MV-4-11 (cell line): ENCODE results near the gene C21orf91.
A peak's percentile ranks its signal among the peaks of the same experiment; 100 is the strongest.

Experiments used
- DNase-seq: peaks from one replicate; lab custom pipeline; 2025; lab: John Stamatoyannopoulos, UW

C21orf91 gene

GRCh38 chr21:17819114-17819876, at the start of gene C21orf91:
Gene C21orf91 (minus strand): TSS chr21:17819356. CDS start chr21:17818318, 1,038 bp downstream.
- DNase-seq = peak; percentile 80

- DNase-seq = no peak
These were observed 47.4 kb upstream of the C21orf91 start for GRCh38 chr21:17866590-17866989.

GRCh38 chr21:17859661-17860060, 40.5 kb upstream of the C21orf91 start:
- DNase-seq = no peak

GRCh38 chr21:17858747-17859146, 39.6 kb upstream of the C21orf91 start:
- no peak for DNase-seq

GRCh38 chr21:17854745-17855144, 35.6 kb upstream of the C21orf91 start:
- no peak for DNase-seq

- DNase-seq = peak; percentile 30
These were observed 34.5 kb upstream of the C21orf91 start for GRCh38 chr21:17853393-17854275.

- peak; percentile 33 for DNase-seq
These were observed 29.1 kb upstream of the C21orf91 start for GRCh38 chr21:17848228-17848627.

GRCh38 chr21:17841103-17841502, 21.9 kb upstream of the C21orf91 start:
- DNase-seq = no peak

GRCh38 chr21:17834639-17835354, 15.6 kb upstream of the C21orf91 start:
- peak; percentile 43 for DNase-seq

- no peak for DNase-seq
These were observed 10.3 kb upstream of the C21orf91 start for GRCh38 chr21:17829472-17829871.

- no peak for DNase-seq
These were observed 9.1 kb upstream of the C21orf91 start for GRCh38 chr21:17828223-17828622.

GRCh38 chr21:17823846-17824245, 4.7 kb upstream of the C21orf91 start:
- no peak for DNase-seq

GRCh38 chr21:17821121-17821520, 2.0 kb upstream of the C21orf91 start:
- no peak for DNase-seq

GRCh38 chr21:17819877-17820229, 697 bp upstream of the C21orf91 start:
- DNase-seq = peak; percentile 86

GRCh38 chr21:17818186-17819113, 706 bp downstream of the C21orf91 start:
- DNase-seq = peak; percentile 65

- no peak for DNase-seq
These were observed 5.8 kb downstream of the C21orf91 start for GRCh38 chr21:17813353-17813752.

GRCh38 chr21:17805966-17806365, 13.2 kb downstream of the C21orf91 start:
- DNase-seq = no peak

GRCh38 chr21:17803536-17803935, 15.6 kb downstream of the C21orf91 start:
- DNase-seq = no peak

- DNase-seq = no peak
These were observed 16.6 kb downstream of the C21orf91 start for GRCh38 chr21:17802572-17802971.

GRCh38 chr21:17799414-17800164, 19.6 kb downstream of the C21orf91 start:
- peak; percentile 11 for DNase-seq

GRCh38 chr21:17798796-17799195, 20.4 kb downstream of the C21orf91 start:
- DNase-seq = no peak
